Neural progenitor cell (in vitro differentiated cells): ENCODE measurements around the gene TPM3.

Experiments used
- CTCF ChIP-seq: fragments of 200-600 bp; sonication (generic); IDR thresholded peaks from 2 replicates; pipeline ENCODE4 v1.5.1; 2017; ENCODE audit warnings: antibody characterized with exemption, mild to moderate bottlenecking
- EZH2phosphoT487 ChIP-seq: fragments of 200-600 bp; sonication (generic); IDR thresholded peaks from 2 replicates; pipeline ENCODE4 v1.6.1; 2017; ENCODE audit warnings: antibody characterized with exemption

GRCh38 chr1:154213274-154213673 is 21.4 kb upstream of the TPM3 start:
- TF ChIP-seq CTCF (no peak), EZH2phosphoT487 (no peak)
